ENCODE results near the gene MAX.
A peak's percentile ranks its signal among the peaks of the same experiment; 100 is the strongest.
"Not testable (repeated sequence)": the region's sequence is repeated elsewhere in the genome, so short reads cannot be mapped to it uniquely, and the experiment has no call there.

The MAX gene

GRCh38 chr14:65098586-65098985, 3.7 kb downstream of the MAX start:
- TF ChIP-seq CTCF (IDR thresholded peaks at IDR 0.05; ENCODE audit: insufficient read depth, low read depth, low read length, missing control alignments), result no peak
- peak; percentile 55 for DNase-seq (ENCODE audit: low read depth)
- peak overlapping the region; percentile 43 for H3K4me3 ChIP-seq (ENCODE audit: low read depth, low read length)

- TF ChIP-seq CTCF (IDR thresholded peaks at IDR 0.05; ENCODE audit: insufficient read depth, low read depth, low read length, missing control alignments), result no peak
- H3K4me3 ChIP-seq (ENCODE audit: low read depth, low read length), result no peak overlapping the region
- no peak for DNase-seq (ENCODE audit: low read depth)
Observed at GRCh38 chr14:65096323-65097089, 5.8 kb downstream of the MAX start.

- H3K4me3 ChIP-seq (ENCODE audit: low read depth, low read length), result no peak overlapping the region
- TF ChIP-seq CTCF (IDR thresholded peaks at IDR 0.05; ENCODE audit: insufficient read depth, low read depth, low read length, missing control alignments), result no peak
- DNase-seq (ENCODE audit: low read depth), result no peak
Observed at GRCh38 chr14:65095633-65096205, 6.6 kb downstream of the MAX start.

GRCh38 chr14:65092349-65092748, 10.0 kb downstream of the MAX start:
- no peak for TF ChIP-seq CTCF (IDR thresholded peaks at IDR 0.05; ENCODE audit: insufficient read depth, low read depth, low read length, missing control alignments)
- DNase-seq (ENCODE audit: low read depth), result no peak
- H3K4me3 ChIP-seq (ENCODE audit: low read depth, low read length), result no peak overlapping the region

GRCh38 chr14:65087835-65088234, 14.5 kb downstream of the MAX start:
- DNase-seq (ENCODE audit: low read depth); H3K4me3 ChIP-seq (ENCODE audit: low read depth, low read length): not testable (repeated sequence)

GRCh38 chr14:65086686-65087085, 15.6 kb downstream of the MAX start:
- DNase-seq (ENCODE audit: low read depth), result not testable (repeated sequence)

GRCh38 chr14:65084554-65085505, 17.5 kb downstream of the MAX start:
- TF ChIP-seq CTCF (IDR thresholded peaks at IDR 0.05; ENCODE audit: insufficient read depth, low read depth, low read length, missing control alignments), result no peak
- no peak overlapping the region for H3K4me3 ChIP-seq (ENCODE audit: low read depth, low read length)
- no peak for DNase-seq (ENCODE audit: low read depth)

More at GRCh38 chr14:65086686-65087085, 15.6 kb downstream of the MAX start:
- not testable (repeated sequence) for H3K4me3 ChIP-seq (ENCODE audit: low read depth, low read length)

Data from GM12865 (cell line).